Activated CD4-positive, alpha-beta memory T cell treated with anti-CD3 and anti-CD28 coated beads, Interleukin-2, amount 10 ng/mL, durations not matched to agents 7 days and 5 days (primary cell): ENCODE data around the gene VCX3B. TPM values are rescaled to one million over a fixed set of nuclear protein-coding genes. Genes with fewer than 3 reads are reported as not detected.
"Not testable (repeated sequence)": the region's sequence is repeated elsewhere in the genome, so short reads cannot be mapped to it uniquely, and the experiment has no call there.

Source experiments
- CTCF ChIA-PET: fragments of 350-600 bp; sonication (Branson Sonifier 250); formaldehyde crosslinking; loops from one replicate; lab custom pipeline; 2021; ENCODE audit warnings: antibody characterized with exemption, inconsistent platforms; lab: Charles Lee
- POLR2A ChIA-PET: fragments of 350-600 bp; sonication (Branson Sonifier 250); formaldehyde crosslinking; loops from one replicate; lab custom pipeline; 2021; ENCODE audit warnings: antibody characterized with exemption; lab: Charles Lee
- DNase-seq: peaks from one replicate; pipeline ENCODE4 v3.0.0-alpha.2; 2020
- H3K27ac Mint-ChIP-seq: one replicate; pipeline ENCODE4 v1.8.0; 2021; ENCODE audit warnings: mild to moderate bottlenecking, mixed read lengths
- H3K27me3 Mint-ChIP-seq: one replicate; pipeline ENCODE4 v1.8.0; 2021; ENCODE audit warnings: mixed read lengths
- H3K36me3 Mint-ChIP-seq: one replicate; pipeline ENCODE4 v1.8.0; 2021; ENCODE audit warnings: low read depth, mixed read lengths
- H3K4me1 Mint-ChIP-seq: one replicate; pipeline ENCODE4 v1.8.0; 2021; ENCODE audit warnings: mixed read lengths
- H3K4me3 Mint-ChIP-seq: one replicate; pipeline ENCODE4 v1.8.0; 2021; ENCODE audit warnings: mild to moderate bottlenecking, mixed read lengths
- H3K9me3 Mint-ChIP-seq: one replicate; pipeline ENCODE4 v1.8.0; 2021; ENCODE audit warnings: mixed read lengths
- total RNA-seq, 2 experiments: library from RNA; stranded (reverse); gene quantifications; one replicate each; pipeline ENCODE4 v1.2.3, GENCODE V29; 2021

VCX3B gene
- total RNA-seq = not detected

GRCh38 chrX:8464530-8464929, at the start of gene VCX3B:
TSS of gene VCX3B (plus strand) at chrX:8464830. CDS start at chrX:8465451, 621 bp downstream.
- H3K9me3 Mint-ChIP-seq, DNase-seq, H3K4me3 Mint-ChIP-seq, H3K27me3 Mint-ChIP-seq, H3K4me1 Mint-ChIP-seq, H3K36me3 Mint-ChIP-seq, CTCF ChIA-PET, POLR2A ChIA-PET, H3K27ac Mint-ChIP-seq: not testable (repeated sequence)

DNA sequence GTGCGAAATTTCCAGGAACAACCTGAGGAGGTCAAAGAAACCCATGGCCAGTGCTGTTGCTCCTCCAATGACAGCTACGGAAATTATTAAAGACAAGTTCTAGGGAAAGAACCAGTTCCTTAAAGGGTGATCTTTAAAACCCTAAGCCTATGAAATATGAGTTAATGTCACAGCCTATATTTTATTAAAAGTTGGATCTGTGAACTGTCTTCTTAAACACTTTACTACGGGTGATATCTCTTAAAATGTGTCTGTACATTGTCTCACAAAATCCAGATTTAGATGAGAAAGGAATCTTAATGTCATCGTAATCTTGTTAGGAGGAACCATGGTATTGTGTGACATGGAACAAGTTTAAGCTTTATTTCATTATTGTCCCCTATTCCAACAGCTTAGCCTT, 46.3 kb upstream of the VCX3B start:
- no peak for DNase-seq
- Mint-ChIP-seq H3K9me3 (peaks cover 12% of the 10 kb centered on the region), H3K4me1 (no peaks in the 10 kb centered on the region), H3K36me3 (no peaks in the 10 kb centered on the region), H3K27me3 (no peaks in the 10 kb centered on the region), H3K27ac (no peak overlapping the region), H3K4me3 (no peak overlapping the region)
- ChIA-PET CTCF (no interaction called here), POLR2A (no interaction called here)

DNA sequence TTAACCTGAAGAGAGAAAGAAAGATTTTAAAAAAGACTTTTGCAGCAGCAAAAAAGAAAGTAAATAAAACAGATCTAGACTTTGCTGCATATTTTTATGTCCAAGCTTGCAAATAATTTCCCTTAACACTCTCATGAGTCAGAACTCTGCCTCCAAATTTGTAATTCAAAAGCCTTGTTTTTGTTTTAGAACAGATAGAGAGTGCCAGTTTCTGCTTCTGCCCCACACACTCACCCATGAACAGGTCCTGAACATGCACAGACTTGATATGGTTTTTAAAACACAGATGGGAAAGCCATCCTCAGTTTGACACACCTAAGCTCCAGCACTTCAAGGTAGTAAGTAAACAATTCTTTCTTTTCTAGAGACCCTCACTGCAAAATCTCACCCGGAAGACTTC, 39.7 kb upstream of the VCX3B start:
- Mint-ChIP-seq H3K4me1 (no peaks in the 10 kb centered on the region), H3K9me3 (no peaks in the 10 kb centered on the region), H3K4me3 (no peak overlapping the region), H3K36me3 (no peaks in the 10 kb centered on the region), H3K27ac (no peak overlapping the region), H3K27me3 (no peaks in the 10 kb centered on the region)
- CTCF ChIA-PET = no interaction called here
- POLR2A ChIA-PET = no interaction called here
- DNase-seq = no peak

- Mint-ChIP-seq H3K9me3 (no peaks in the 10 kb centered on the region), H3K4me3 (no peak overlapping the region), H3K27me3 (no peaks in the 10 kb centered on the region), H3K4me1 (no peaks in the 10 kb centered on the region), H3K27ac (no peak overlapping the region), H3K36me3 (no peaks in the 10 kb centered on the region)
- CTCF ChIA-PET = no interaction called here
- POLR2A ChIA-PET = no interaction called here
- DNase-seq = no peak
Observed at GRCh38 chrX:8429692-8430249, 34.9 kb upstream of the VCX3B start.

GRCh38 chrX:8430444-8430843, 34.2 kb upstream of the VCX3B start:
- POLR2A ChIA-PET = no interaction called here
- no peak for DNase-seq
- CTCF ChIA-PET = no interaction called here
- Mint-ChIP-seq H3K4me1 (no peaks in the 10 kb centered on the region), H3K27me3 (no peaks in the 10 kb centered on the region), H3K9me3 (no peaks in the 10 kb centered on the region), H3K27ac (no peak overlapping the region), H3K36me3 (no peaks in the 10 kb centered on the region), H3K4me3 (no peak overlapping the region)

- H3K4me3 Mint-ChIP-seq = no peak overlapping the region
- POLR2A ChIA-PET = no interaction called here
- no peaks in the 10 kb centered on the region for H3K36me3 Mint-ChIP-seq
- H3K27me3 Mint-ChIP-seq = no peaks in the 10 kb centered on the region
- no peaks in the 10 kb centered on the region for H3K9me3 Mint-ChIP-seq
- CTCF ChIA-PET = no interaction called here
- H3K4me1 Mint-ChIP-seq = no peaks in the 10 kb centered on the region
- DNase-seq = no peak
- no peak overlapping the region for H3K27ac Mint-ChIP-seq
Observed at GRCh38 chrX:8432396-8432795, 32.2 kb upstream of the VCX3B start.

DNA sequence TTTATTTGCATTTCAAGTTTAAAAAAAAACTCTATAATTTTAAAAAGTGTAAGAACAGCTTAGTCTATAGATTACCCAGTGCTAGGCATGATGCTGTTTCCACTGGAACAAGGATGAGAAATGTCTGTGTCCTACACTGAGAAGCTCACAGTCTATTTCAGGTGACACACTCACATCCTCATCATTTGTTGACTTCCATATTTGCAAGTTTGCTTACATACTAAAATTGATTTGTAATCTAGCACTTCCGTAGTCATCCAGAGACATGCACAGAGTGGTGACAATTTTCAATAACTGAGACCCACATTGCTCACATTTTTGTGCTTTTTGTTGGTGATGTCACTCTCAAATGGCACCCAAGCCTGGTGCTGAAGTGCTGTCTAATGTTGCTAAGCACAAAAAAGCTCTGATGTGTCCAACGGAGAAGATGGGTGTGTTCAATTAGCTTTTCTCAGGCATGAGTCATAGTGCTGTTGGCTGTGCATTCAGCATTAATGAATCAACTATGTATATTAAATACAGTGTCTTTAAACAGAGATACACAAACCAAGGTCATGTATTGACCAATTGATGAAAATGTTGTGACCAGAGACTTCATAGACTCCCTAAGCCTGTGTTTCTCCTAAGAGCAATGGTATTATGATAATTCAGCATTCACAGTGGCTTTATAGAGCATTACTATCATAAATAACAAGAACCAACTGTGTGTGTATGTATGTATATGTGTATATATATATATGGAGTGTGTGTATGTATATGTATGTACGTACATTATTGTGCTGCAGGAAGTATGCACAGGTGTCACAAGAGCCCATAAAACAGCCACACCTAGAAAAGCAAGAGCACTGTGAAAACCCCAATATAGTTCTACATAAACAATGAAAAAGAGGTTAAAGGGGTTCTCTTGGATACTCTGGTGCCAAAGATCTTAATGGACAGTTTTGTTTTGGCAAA, 31.2 kb upstream of the VCX3B start:
- H3K27me3 Mint-ChIP-seq = no peaks in the 10 kb centered on the region
- no peak overlapping the region for H3K27ac Mint-ChIP-seq
- CTCF ChIA-PET = no interaction called here
- POLR2A ChIA-PET = no interaction called here
- no peak for DNase-seq
- no peak overlapping the region for H3K4me3 Mint-ChIP-seq
- H3K36me3 Mint-ChIP-seq = no peaks in the 10 kb centered on the region
- no peaks in the 10 kb centered on the region for H3K9me3 Mint-ChIP-seq
- H3K4me1 Mint-ChIP-seq = no peaks in the 10 kb centered on the region

- CTCF ChIA-PET = no interaction called here
- Mint-ChIP-seq H3K4me3 (no peak overlapping the region), H3K36me3 (no peaks in the 10 kb centered on the region), H3K27ac (no peak overlapping the region), H3K9me3 (peaks cover 5% of the 10 kb centered on the region), H3K4me1 (no peaks in the 10 kb centered on the region), H3K27me3 (no peaks in the 10 kb centered on the region)
- no peak for DNase-seq
- POLR2A ChIA-PET = no interaction called here
Observed at GRCh38 chrX:8447368-8447767, 17.3 kb upstream of the VCX3B start.

- not testable (repeated sequence) for DNase-seq, H3K27ac Mint-ChIP-seq, H3K27me3 Mint-ChIP-seq
Observed at GRCh38 chrX:8452343-8452742, 12.3 kb upstream of the VCX3B start.

DNA sequence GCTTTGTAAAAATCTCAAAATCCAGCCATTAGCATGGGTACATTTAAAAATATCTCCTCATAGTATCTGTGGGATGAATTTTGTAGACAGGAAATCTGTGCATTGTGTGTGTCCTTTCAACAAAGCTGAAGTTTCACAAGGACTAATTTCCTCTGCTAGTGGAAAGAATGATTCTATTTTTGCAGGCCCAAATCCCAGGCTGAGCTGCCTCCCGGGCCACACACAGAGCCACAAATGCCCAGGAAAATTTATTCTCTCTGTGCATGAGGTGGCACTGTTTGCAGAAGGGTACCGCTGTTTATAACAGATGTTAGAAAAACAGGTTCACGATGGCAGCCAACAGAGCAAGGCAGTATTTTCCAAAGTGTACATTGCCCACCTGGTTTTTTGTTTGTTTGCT, 11.0 kb upstream of the VCX3B start:
- Mint-ChIP-seq H3K27ac (no peak overlapping the region), H3K36me3 (no peaks in the 10 kb centered on the region), H3K9me3 (peaks cover 8% of the 10 kb centered on the region), H3K4me1 (no peaks in the 10 kb centered on the region), H3K4me3 (no peak overlapping the region), H3K27me3 (no peaks in the 10 kb centered on the region)
- CTCF ChIA-PET = no interaction called here
- POLR2A ChIA-PET = no interaction called here
- no peak for DNase-seq

More at GRCh38 chrX:8452343-8452742, 12.3 kb upstream of the VCX3B start:
- H3K36me3 Mint-ChIP-seq, POLR2A ChIA-PET, H3K9me3 Mint-ChIP-seq, CTCF ChIA-PET, H3K4me1 Mint-ChIP-seq, H3K4me3 Mint-ChIP-seq: not testable (repeated sequence)

- no peaks in the 10 kb centered on the region for H3K4me1 Mint-ChIP-seq
- no peak overlapping the region for H3K4me3 Mint-ChIP-seq
- ChIA-PET POLR2A (no interaction called here), CTCF (no interaction called here)
- peaks cover 13% of the 10 kb centered on the region for H3K9me3 Mint-ChIP-seq
- no peaks in the 10 kb centered on the region for H3K27me3 Mint-ChIP-seq
- no peak for DNase-seq
- H3K27ac Mint-ChIP-seq = no peak overlapping the region
- H3K36me3 Mint-ChIP-seq = no peaks in the 10 kb centered on the region
Observed at GRCh38 chrX:8455557-8455956, 9.1 kb upstream of the VCX3B start.

DNA sequence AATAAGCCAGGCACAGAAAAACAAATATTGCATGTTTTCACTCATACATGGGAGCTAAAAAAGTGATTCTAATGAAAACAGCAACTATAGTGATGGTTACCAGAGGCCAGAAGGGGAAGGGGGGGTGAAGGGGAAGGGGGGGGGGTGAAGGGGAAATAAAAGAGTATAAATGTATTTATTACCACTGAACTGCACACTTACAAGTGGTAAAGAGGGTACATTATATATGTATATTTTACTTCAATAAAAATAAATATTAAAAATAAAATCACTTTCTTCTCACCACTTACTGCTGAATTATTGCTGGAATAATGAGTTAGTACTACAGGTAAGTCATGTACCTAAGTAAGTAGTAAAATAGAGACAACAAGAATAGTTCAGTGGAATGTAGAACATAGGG, 2.1 kb upstream of the VCX3B start:
- H3K9me3 Mint-ChIP-seq = peaks cover 10% of the 10 kb centered on the region
- H3K4me3 Mint-ChIP-seq = no peak overlapping the region
- no peaks in the 10 kb centered on the region for H3K36me3 Mint-ChIP-seq
- no peak for DNase-seq
- H3K27ac Mint-ChIP-seq = no peak overlapping the region
- no peaks in the 10 kb centered on the region for H3K4me1 Mint-ChIP-seq
- H3K27me3 Mint-ChIP-seq = no peaks in the 10 kb centered on the region
- ChIA-PET CTCF (no interaction called here), POLR2A (no interaction called here)

- no peak overlapping the region for H3K4me3 Mint-ChIP-seq
- no peak for DNase-seq
- no peaks in the 10 kb centered on the region for H3K36me3 Mint-ChIP-seq
- no peaks in the 10 kb centered on the region for H3K27me3 Mint-ChIP-seq
- no peaks in the 10 kb centered on the region for H3K9me3 Mint-ChIP-seq
- CTCF ChIA-PET = no interaction called here
- H3K27ac Mint-ChIP-seq = no peak overlapping the region
- POLR2A ChIA-PET = no interaction called here
- H3K4me1 Mint-ChIP-seq = no peaks in the 10 kb centered on the region
Observed at GRCh38 chrX:8484360-8484949, 19.8 kb downstream of the VCX3B start.
